ENCODE results near the gene TPX2.
"Not testable (repeated sequence)": the region's sequence is repeated elsewhere in the genome, so short reads cannot be mapped to it uniquely, and the experiment has no call there.

The TPX2 gene

GRCh38 chr20:31721408-31722256 is 17.5 kb upstream of the TPX2 start:
- no peak for FAIRE-seq

GRCh38 chr20:31722257-31723068 is 16.6 kb upstream of the TPX2 start, which contains the start of gene BCL2L1:
Gene BCL2L1, minus strand, starts transcription at chr20:31722868. Its CDS starts 650 bp downstream, at chr20:31722218.
- FAIRE-seq: no peak

- no peak for FAIRE-seq
Measured at GRCh38 chr20:31723069-31723318, 16.1 kb upstream of the TPX2 start.

GRCh38 chr20:31723319-31724078 is 15.6 kb upstream of the TPX2 start:
- FAIRE-seq: no peak

- no peak for FAIRE-seq
Measured at GRCh38 chr20:31731321-31731717, 7.8 kb upstream of the TPX2 start.

- FAIRE-seq: no peak
Measured at GRCh38 chr20:31739550-31739977, 474 bp downstream of the TPX2 start.

- FAIRE-seq: no peak
Measured at GRCh38 chr20:31740208-31740607, 1.1 kb downstream of the TPX2 start.

GRCh38 chr20:31740656-31741323 is 1.7 kb downstream of the TPX2 start:
- no peak for FAIRE-seq

GRCh38 chr20:31746068-31746878 is 7.2 kb downstream of the TPX2 start:
- FAIRE-seq: no peak

- FAIRE-seq: not testable (repeated sequence)
Measured at GRCh38 chr20:31747028-31747427, 7.9 kb downstream of the TPX2 start.

GRCh38 chr20:31747640-31748039 is 8.6 kb downstream of the TPX2 start:
- no peak for FAIRE-seq

GRCh38 chr20:31749223-31749622 is 10.1 kb downstream of the TPX2 start:
- FAIRE-seq: no peak

GRCh38 chr20:31751126-31751525 is 12.0 kb downstream of the TPX2 start:
- no peak for FAIRE-seq

GRCh38 chr20:31757254-31757653 is 18.2 kb downstream of the TPX2 start:
- no peak for FAIRE-seq

- no peak for FAIRE-seq
Measured at GRCh38 chr20:31758521-31758920, 19.4 kb downstream of the TPX2 start.

- FAIRE-seq: no peak
Measured at GRCh38 chr20:31758991-31759390, 19.9 kb downstream of the TPX2 start.

GRCh38 chr20:31759836-31760518 is 20.9 kb downstream of the TPX2 start:
- no peak for FAIRE-seq

GRCh38 chr20:31760519-31761240 is 21.6 kb downstream of the TPX2 start:
- FAIRE-seq: no peak

GRCh38 chr20:31764641-31765305 is 25.7 kb downstream of the TPX2 start:
- FAIRE-seq: no peak

- no peak for FAIRE-seq
Measured at GRCh38 chr20:31767805-31768204, 28.7 kb downstream of the TPX2 start.

Data from TTC549 (cell line).